ENCODE measurements around the gene CADPS. TPM values are rescaled to one million over a fixed set of nuclear protein-coding genes. Genes with fewer than 3 reads are reported as not detected.

CADPS gene
- total and polyA plus RNA-seq, 9 of the 15 experiments (the other 6 are each of a cell fraction or from before 2014, with no cell fraction given), result not detected

- BruUV-seq (replicated peaks), result no TSS peak
- in situ Hi-C loops (cut with MboI) (no loop called here), intact Hi-C loops (cut with micrococcal nuclease) (no loop called here)
- no peaks in the 10 kb centered on the region for H3K4me1 ChIP-seq (replicated peaks in 1 of 2; ENCODE audit: control insufficient read depth in 2 of 2, insufficient read depth in 2 of 2, low read length in 2 of 2)
- no peaks in the 10 kb centered on the region for H3K79me2 ChIP-seq (ENCODE audit: control insufficient read depth, insufficient read depth, low read length)
- H3K4me3 ChIP-seq, result no peak overlapping the region
- WGBS (ENCODE audit: insufficient coverage, low coverage, missing lambda C conversion rate), result 0% methylated on average over 1 of the region's 3 CpGs
- no peak overlapping the region for H2AFZ ChIP-seq (ENCODE audit: low read depth, low read length)
- H4K20me1 ChIP-seq (replicated peaks; ENCODE audit: control insufficient read depth, insufficient read depth, low read length), result no peaks in the 10 kb centered on the region
- ATAC-seq (no peak), FAIRE-seq (no peak), DNase-seq (ENCODE audit: extremely low read depth in 1 of 4, low spot score in 3 of 4) (no peak)
- TF ChIP-seq ZKSCAN8 (CRISPR knock-in tag; IDR thresholded peaks at IDR 0.05), result no peak
- TF ChIP-seq SNRNP70 (optimal IDR thresholded peaks at IDR 0.05; ENCODE audit: low read depth, low read length), result no peak
- TF ChIP-seq ZNF165 (CRISPR knock-in tag; IDR thresholded peaks at IDR 0.05; ENCODE audit: borderline replicate concordance), result no peak
- no peak for TF ChIP-seq ZBTB17 (CRISPR knock-in tag; IDR thresholded peaks at IDR 0.05)
- no peak for TF ChIP-seq PRMT5 (CRISPR knock-in tag; IDR thresholded peaks at IDR 0.05)
- no peak for TF ChIP-seq YY1 (IDR thresholded peaks at IDR 0.05; ENCODE audit: borderline replicate concordance in 1 of 3, control insufficient read depth in 1 of 3, extremely low read depth in 1 of 3, insufficient read depth in 3 of 3, insufficient read length in 1 of 3, insufficient replicate concordance in 2 of 3, low read depth in 1 of 3, low read length in 2 of 3)
- no peak for TF ChIP-seq FOXP1 (CRISPR knock-in tag; IDR thresholded peaks at IDR 0.05)
- no peak for TF ChIP-seq TBL1XR1 (IDR thresholded peaks at IDR 0.05; ENCODE audit: low read length in 2 of 2)
- TF ChIP-seq ZNF121 (CRISPR knock-in tag; conservative IDR thresholded peaks at IDR 0.05), result no peak
- no peak for TF ChIP-seq ZNF586 (CRISPR knock-in tag; conservative IDR thresholded peaks at IDR 0.05)
- TF ChIP-seq CBX1 (IDR thresholded peaks at IDR 0.05; ENCODE audit: low read depth), result no peak
- no peak for TF ChIP-seq ZNF232 (CRISPR knock-in tag; IDR thresholded peaks at IDR 0.05)
- TF ChIP-seq KDM2B (CRISPR knock-in tag; IDR thresholded peaks at IDR 0.05), result no peak
- no peak for TF ChIP-seq ZNF778 (CRISPR knock-in tag; IDR thresholded peaks at IDR 0.05)
- no peak for TF ChIP-seq HEY1 (CRISPR knock-in tag; IDR thresholded peaks at IDR 0.05; ENCODE audit: borderline replicate concordance)
- no peak for TF ChIP-seq TCFL5 (CRISPR knock-in tag; conservative IDR thresholded peaks at IDR 0.05)
- TF ChIP-seq NBN (IDR thresholded peaks at IDR 0.05; ENCODE audit: low read depth), result no peak
- TF ChIP-seq NFE2 (IDR thresholded peaks at IDR 0.05; ENCODE audit: low read depth), result no peak
- no peak for TF ChIP-seq ZFPM2 (CRISPR knock-in tag; IDR thresholded peaks at IDR 0.05)
- no peaks in the 10 kb centered on the region for H3K27me3 ChIP-seq (ENCODE audit: control insufficient read depth in 2 of 2, insufficient read depth in 2 of 2, low read length in 2 of 2)
- no peak overlapping the region for H3K4me2 ChIP-seq (ENCODE audit: insufficient read depth, low read length)
- H3K27ac ChIP-seq (ENCODE audit: extremely low read depth, low read depth, low read length), result no peak overlapping the region
- CTCF ChIA-PET (ENCODE audit: low intra/inter-chr PET ratio), result no interaction called here
- H3K9ac ChIP-seq (ENCODE audit: insufficient read depth in 1 of 2, low read depth in 2 of 2, low read length in 2 of 2), result no peak overlapping the region
- no peaks in the 10 kb centered on the region for H3K36me3 ChIP-seq (ENCODE audit: control insufficient read depth, insufficient read depth, low read length)
- no peaks in the 10 kb centered on the region for H3K9me1 ChIP-seq (ENCODE audit: control insufficient read depth, insufficient read depth, low read length)
- POLR2A ChIA-PET, result no interaction called here
- H3K9me3 ChIP-seq (replicated peaks; ENCODE audit: control insufficient read depth, insufficient read depth, low read depth, low read length), result no peaks in the 10 kb centered on the region
Observed at GRCh38 chr3:62781121-62781520, 94.1 kb downstream of the CADPS start.

Measured in K562 (cell line).